ENCODE measurements around the gene EGLN3.

Gene EGLN3

DNA sequence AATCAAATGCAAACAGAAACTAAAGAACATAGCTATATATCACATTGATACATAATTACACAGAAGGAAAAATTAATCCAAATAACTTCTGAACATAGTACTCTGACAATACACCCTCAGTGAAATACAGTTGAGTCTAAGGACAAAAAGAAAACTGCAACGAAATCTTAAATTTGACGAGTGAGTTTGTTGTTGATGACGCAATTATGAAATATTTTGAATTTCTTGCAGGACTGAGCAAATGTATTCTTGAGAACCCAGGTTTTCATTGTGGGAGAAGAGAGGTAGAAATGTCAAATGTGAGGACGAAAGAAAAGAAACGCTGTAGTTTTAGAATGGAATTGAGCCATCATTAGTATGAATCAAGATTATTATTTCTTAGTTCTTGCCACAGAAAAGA, 46.3 kb downstream of the EGLN3 start:
- no peak for DNase-seq (ENCODE audit: low read depth)
- H3K4me3 ChIP-seq (ENCODE audit: low read length), result no peak overlapping the region
- TF ChIP-seq, protein P1, sequence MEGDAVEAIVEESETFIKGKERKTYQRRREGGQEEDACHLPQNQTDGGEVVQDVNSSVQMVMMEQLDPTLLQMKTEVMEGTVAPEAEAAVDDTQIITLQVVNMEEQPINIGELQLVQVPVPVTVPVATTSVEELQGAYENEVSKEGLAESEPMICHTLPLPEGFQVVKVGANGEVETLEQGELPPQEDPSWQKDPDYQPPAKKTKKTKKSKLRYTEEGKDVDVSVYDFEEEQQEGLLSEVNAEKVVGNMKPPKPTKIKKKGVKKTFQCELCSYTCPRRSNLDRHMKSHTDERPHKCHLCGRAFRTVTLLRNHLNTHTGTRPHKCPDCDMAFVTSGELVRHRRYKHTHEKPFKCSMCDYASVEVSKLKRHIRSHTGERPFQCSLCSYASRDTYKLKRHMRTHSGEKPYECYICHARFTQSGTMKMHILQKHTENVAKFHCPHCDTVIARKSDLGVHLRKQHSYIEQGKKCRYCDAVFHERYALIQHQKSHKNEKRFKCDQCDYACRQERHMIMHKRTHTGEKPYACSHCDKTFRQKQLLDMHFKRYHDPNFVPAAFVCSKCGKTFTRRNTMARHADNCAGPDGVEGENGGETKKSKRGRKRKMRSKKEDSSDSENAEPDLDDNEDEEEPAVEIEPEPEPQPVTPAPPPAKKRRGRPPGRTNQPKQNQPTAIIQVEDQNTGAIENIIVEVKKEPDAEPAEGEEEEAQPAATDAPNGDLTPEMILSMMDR (conservative IDR thresholded peaks at IDR 0.05; ENCODE audit: low read length), result no peak

DNA sequence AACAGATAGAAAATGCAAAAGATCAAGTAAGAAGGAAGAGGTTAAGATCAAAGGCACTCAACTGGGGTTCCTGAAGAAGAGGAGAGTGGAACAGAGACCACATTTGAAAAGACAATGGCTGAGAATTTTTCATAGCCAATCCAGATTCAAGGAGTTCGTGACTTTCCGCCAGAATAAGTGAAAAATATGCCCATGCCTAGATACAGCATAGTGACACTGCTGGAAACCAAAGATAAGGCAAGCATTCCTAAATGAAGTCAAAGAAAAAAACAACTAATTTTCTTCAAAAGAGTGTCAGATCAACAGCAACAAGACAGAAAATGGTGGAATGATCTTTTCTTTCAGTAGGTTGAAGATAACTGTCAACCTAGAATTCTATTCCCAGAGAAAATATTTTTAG, 47.5 kb downstream of the EGLN3 start:
- TF ChIP-seq, protein P1 (conservative IDR thresholded peaks at IDR 0.05; ENCODE audit: low read length), result no peak
- no peak overlapping the region for H3K4me3 ChIP-seq (ENCODE audit: low read length)

DNA sequence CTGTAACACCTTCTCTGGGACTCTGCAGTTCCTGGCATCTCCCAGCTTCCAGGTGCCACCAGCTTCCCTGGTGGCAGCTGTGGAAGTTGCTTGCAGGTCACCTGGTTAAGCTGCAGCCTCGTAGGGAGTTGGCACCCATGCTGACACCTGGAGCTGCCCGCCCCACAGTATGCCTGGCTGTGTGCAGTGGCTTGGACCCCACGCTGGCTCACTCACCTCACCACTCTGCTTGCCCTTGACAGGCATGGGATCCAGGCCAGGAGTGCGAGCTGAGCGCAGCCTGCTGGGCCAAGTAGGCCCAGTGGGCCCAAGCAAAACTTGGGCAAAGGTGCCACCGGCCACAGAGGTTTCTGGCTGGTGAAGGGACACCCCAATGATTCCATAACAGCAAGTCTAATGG, 48.5 kb downstream of the EGLN3 start:
- DNase-seq (ENCODE audit: low read depth), result no peak
- no peak overlapping the region for H3K4me3 ChIP-seq (ENCODE audit: low read length)
- TF ChIP-seq, protein P1 (conservative IDR thresholded peaks at IDR 0.05; ENCODE audit: low read length), result no peak

More for the DNA sequence above, 47.5 kb downstream of the EGLN3 start:
- DNase-seq (ENCODE audit: low read depth), result no peak

DNA sequence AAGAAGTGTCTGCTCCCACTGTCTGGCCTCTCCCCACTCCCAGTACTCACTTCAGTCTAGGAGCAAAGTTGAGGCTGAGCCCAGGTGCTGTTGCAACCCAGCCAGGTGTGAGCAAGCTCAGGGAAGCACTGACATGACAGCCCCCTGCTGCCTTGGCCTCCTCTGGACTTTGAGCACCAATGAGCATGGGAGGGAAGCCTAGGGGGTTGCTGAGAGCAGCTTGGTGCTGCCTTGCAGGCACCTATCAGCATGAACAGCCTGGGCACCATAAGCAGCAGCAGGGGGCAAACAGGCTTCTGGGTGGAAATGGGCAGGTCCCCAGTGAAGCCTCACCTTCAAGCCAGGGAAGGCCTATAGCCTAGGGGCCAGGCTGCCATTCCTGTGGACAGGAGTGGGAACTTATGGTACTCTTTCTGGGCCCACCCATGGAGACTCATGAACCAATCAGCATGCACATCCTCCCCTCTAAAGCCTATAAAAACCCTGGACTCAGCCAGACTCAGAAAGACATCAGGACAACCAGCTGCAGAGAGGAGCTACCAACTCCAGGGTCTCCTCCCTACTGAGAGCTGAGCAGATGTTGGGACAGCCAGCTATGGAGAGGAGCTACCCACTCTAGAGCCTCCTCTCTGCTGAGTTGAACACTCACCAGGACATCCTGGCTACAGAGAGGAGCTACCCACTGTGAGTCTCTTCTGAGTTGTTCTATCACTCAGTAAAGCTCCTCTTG, 49.3 kb downstream of the EGLN3 start:
- TF ChIP-seq, protein P1 (conservative IDR thresholded peaks at IDR 0.05; ENCODE audit: low read length), result no peak
- H3K4me3 ChIP-seq (ENCODE audit: low read length), result no peak overlapping the region
- DNase-seq (ENCODE audit: low read depth), result no peak

DNA sequence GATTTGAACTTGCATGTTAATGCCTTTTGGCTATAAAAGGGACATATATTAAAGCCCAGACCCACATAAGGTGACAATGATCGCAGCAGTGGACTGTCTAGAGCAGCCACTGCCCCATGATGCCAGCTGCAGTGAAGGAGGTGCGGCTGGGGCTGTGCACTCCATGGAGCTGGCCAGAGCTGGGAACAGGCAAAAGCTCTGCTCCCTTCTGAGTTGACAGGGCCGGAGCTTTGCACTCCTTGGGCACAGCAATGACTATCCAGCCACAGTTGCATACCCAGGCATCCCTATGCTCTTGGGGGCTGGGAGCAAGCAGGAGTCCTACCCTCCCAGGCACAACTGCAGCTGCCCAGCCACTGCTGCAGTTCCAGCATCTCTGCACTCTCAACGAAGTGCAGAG, 50.2 kb downstream of the EGLN3 start:
- DNase-seq (ENCODE audit: low read depth), result no peak

DNA sequence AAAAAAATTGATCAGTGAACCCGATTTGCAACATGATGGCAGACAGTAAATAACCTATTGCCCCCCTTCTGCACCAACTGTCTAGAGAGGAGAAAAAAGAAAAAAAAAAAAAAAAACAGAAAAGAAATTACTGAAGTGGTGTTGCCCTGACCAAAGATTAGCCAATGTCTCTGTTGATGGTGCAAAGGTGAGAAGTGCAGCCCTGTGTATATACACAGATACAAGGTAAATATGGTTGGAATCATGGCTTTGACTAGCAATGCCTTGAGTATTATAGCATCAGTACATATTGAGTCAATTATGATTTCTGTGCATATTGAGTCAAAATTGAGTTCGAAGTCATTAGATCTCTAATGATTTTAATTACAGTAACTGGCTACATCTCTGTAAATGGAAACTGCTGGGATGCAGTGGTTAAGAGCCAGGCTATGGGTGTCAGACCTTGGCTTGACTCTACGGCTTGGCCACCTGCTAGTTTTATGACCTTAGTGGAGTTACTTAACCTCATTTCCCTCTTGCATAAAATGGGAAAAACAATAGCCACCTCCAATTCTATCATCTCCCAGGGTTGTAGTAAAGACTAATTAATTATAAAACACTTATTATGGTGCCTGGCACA, 51.0 kb downstream of the EGLN3 start:
- no peak for DNase-seq (ENCODE audit: low read depth)
- H3K4me3 ChIP-seq (ENCODE audit: low read length), result no peak overlapping the region
- TF ChIP-seq, protein P1 (conservative IDR thresholded peaks at IDR 0.05; ENCODE audit: low read length), result no peak

More for the DNA sequence above, 50.2 kb downstream of the EGLN3 start:
- no peak overlapping the region for H3K4me3 ChIP-seq (ENCODE audit: low read length)
- TF ChIP-seq, protein P1 (conservative IDR thresholded peaks at IDR 0.05; ENCODE audit: low read length), result no peak
